ENCODE data around the gene ARHGEF40. TPM values are rescaled to one million over a fixed set of nuclear protein-coding genes. Genes with fewer than 3 reads are reported as not detected.

Gene ARHGEF40
- 61.5 TPM for polyA plus RNA-seq (2013, experiment 1 of 2; ENCODE audit: insufficient read length)
- 63.5 TPM for polyA plus RNA-seq (2013, experiment 2 of 2; ENCODE audit: insufficient read length)

DNA sequence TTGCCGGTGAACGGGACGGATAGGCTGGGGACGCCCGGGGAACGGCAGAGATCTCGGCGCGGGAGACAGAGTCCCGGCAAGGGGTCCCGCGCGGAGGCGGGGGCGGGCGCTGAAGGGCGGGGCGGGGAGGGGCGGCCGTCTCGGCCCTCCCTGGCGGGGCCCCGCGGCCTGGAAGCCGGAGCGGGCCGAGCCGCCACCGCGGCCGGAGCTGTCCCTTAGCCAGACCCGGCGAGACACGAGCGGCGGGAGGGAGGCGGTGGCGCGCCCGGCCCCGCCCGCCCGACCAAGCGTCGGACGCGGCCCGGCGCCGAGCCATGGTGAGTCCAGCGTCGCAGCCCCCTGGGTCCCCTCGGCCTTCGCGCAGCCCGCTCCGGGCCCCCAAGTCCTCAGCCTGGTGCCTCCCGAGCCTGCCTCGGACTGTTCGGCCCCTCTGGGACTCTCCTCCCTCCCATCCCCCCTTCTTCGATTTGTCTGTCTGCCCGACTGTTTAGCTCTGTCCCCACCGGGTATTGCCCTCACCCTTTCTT lies at the start of gene ARHGEF40:
TSS of gene ARHGEF40 (plus strand) at position 222 of the 527 bp plus-strand sequence. CDS start at position 315, 93 bp downstream.
- peak; percentile 62 for DNase-seq

DNA sequence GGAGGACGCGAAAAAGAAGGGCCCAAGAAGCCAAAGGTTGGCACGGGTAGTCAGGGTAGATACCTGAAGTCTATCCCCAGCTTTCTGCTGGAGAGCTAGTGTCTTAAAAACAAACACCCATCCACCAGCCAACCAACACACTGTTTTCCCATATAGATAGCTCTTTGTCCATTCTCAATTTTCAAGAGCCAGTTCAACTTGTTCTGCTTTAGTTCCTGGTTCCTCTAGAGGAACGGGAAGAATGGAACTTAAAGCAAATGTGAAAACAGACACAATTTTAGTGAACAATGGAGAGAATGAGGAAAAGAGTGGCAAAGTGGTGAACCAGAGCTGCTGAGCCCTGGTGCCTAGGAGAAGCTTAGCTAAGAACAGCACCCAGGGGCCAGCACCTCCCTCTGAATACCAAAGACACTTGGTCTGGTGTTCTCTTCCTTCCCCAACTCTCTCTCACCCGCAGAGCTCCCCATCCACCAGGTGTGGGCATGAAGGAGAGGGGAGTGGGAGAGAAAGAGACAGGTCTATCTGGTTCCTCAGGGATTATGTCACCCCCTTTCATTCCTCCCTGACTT lies 49.0 kb upstream of the ARHGEF40 start:
- no peak for DNase-seq

GRCh38 chr14:21022686-21023085 lies 47.4 kb upstream of the ARHGEF40 start:
- DNase-seq, result no peak

GRCh38 chr14:21023174-21023573 lies 46.9 kb upstream of the ARHGEF40 start:
- DNase-seq, result no peak

DNA sequence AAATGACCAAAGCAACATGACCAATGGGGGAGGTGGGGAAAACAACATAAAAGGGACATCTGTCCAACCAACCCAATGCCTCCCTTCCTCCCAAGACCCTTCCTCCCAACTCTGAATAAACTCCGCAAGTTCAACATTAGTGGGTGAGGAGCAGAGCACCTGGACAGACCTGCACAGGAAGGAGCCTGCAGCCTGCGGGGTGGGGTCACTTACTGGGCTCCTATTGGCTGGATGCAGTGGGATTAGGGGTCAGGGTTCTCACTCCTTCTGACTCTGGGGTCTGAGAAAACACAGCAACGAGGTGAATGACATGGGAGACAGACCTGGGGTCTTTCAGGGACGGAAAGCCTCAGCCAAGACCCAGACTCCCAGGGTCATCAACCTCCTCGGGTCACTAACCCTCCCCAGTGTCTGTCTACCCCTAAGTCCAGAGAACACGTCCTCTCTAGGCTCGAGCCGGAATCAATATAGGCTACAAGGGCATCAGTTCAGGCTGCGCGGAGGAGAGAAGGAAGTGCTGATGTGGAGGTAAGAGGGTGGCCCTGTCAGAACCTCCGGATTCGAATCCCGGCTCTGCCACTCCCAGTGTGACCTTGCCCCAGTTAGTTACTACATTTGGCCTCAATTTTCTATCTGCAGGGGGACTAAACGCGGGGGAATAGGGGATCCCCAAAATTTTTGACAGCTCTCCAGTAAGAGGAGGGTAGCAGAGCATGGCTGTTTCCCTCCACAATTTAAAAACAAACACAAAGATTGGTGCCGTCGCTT lies 46.1 kb upstream of the ARHGEF40 start:
- DNase-seq, result no peak

- DNase-seq, result peak; percentile 23
Observed at GRCh38 chr14:21024585-21025370, 45.3 kb upstream of the ARHGEF40 start, which contains the start of gene NDRG2. NDRG2 (minus strand) TSS chr14:21025061; CDS start chr14:21023315, 1,746 bp downstream.

DNA sequence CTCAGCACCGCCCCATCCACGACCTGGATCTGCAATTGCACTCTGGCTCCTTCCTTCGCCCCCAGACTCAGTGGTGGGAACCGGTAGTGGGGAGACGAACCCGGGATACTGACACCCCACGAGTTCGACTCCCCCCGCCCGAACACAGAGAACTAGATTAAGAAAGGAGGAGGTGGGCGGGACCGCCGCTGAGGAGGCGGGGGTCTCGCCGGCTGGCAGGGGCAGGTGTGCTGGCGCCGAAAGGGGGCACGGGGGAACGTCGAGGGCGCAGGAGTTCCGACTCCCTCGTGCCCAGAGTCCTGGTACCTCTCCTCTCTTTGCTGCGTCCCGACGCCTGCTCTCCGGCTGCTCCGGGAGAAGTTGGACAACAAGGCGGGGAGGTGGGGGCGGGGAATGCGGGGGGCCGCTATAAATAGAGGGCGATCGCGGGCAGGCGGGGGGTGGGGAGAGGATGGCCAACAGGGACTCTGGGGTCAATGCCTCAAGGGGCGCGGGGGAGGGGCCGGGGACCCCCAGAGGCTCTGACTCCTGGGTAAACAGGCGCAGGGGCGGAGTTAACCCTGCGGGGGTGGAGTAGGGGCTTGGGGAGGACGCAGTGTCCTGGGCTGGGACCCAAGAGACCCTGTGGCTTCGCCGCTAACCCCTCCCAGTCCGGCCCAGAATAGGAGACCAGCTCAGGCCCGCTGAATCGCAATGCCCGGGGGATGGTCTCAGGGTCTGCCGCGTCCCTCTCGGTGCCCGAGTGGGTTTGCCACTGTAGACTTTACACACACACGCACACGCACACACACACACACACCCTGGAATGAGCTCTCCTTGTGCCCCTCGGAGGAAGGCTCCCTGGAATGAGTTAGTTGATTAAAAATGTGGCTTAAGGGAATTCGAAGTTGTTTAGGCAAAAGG lies 44.5 kb upstream of the ARHGEF40 start:
- no peak for DNase-seq

- DNase-seq, result no peak
Observed at GRCh38 chr14:21026274-21026987, 43.7 kb upstream of the ARHGEF40 start.

DNA sequence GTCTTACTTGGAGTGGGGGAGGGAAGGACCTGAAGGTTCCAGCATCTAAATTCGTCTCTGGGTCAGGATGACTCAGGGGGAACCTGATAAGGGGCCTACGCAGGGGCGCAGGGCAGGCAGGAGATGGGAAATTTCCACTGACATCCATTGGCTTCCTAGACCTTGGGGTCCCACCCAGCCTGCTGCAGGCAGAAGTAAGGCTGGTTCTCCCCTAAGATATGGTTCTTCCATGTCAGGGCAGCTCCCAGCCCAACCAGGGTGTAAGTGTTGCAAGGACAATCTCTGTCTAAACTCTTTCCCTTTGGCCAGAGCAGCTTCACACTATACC lies 43.2 kb upstream of the ARHGEF40 start:
- DNase-seq, result no peak

- no peak for DNase-seq
Observed at GRCh38 chr14:21029917-21030316, 40.2 kb upstream of the ARHGEF40 start, which contains the start of gene TPPP2. TPPP2 (plus strand) TSS chr14:21030217; CDS start chr14:21030582, 365 bp downstream.

GRCh38 chr14:21030531-21030930 lies 39.6 kb upstream of the ARHGEF40 start:
- no peak for DNase-seq

GRCh38 chr14:21032326-21033132 lies 37.6 kb upstream of the ARHGEF40 start:
- DNase-seq, result no peak

- DNase-seq, result no peak
Observed at GRCh38 chr14:21033133-21033698, 36.9 kb upstream of the ARHGEF40 start.

DNA sequence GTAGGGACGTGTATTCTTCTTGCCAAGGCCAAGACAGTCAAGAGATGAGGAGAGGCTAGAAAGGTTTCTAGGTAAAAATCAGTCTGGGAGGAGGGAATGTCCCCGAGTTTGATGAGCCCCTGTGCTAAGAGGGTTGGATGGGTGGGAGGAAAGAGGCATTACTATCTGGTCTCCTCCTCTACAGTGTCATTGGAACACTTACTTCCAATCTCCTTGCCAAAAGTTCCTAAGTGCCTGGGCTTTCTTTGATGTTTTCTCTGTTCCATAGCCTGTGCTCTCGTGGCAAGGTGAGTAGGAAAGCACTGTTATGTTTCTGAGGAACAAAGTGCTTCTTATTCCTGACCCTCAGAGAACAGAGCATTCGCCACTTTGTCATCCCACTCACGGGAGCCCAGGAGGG lies 35.4 kb upstream of the ARHGEF40 start, which contains the start of gene RNASE13:
TSS of gene RNASE13 (minus strand) at position 101 of the 400 bp plus-strand sequence. CDS start 519 bp downstream, outside the sequence.
- no peak for DNase-seq

DNA sequence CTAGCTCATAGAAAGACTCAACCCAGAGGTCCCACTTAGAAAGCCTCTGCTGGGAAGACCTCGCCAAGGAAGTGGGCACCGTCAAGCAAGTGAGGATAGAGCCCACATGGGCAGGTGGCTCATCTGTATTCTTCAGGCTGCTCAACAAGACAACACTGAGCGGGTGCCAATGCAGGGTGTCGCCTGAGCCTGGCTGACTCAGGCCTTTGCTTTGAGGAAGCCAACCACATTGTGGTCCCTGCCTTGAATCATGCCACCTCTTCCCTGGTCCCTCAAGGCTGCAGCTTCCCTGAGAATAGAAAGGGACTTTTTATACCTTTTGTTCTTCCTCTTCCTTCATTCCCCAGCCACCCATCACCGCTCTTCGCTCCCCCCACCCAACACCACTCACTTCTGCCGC lies 33.4 kb upstream of the ARHGEF40 start:
- DNase-seq, result no peak

- no peak for DNase-seq
Observed at GRCh38 chr14:21037156-21037555, 32.9 kb upstream of the ARHGEF40 start.

DNA sequence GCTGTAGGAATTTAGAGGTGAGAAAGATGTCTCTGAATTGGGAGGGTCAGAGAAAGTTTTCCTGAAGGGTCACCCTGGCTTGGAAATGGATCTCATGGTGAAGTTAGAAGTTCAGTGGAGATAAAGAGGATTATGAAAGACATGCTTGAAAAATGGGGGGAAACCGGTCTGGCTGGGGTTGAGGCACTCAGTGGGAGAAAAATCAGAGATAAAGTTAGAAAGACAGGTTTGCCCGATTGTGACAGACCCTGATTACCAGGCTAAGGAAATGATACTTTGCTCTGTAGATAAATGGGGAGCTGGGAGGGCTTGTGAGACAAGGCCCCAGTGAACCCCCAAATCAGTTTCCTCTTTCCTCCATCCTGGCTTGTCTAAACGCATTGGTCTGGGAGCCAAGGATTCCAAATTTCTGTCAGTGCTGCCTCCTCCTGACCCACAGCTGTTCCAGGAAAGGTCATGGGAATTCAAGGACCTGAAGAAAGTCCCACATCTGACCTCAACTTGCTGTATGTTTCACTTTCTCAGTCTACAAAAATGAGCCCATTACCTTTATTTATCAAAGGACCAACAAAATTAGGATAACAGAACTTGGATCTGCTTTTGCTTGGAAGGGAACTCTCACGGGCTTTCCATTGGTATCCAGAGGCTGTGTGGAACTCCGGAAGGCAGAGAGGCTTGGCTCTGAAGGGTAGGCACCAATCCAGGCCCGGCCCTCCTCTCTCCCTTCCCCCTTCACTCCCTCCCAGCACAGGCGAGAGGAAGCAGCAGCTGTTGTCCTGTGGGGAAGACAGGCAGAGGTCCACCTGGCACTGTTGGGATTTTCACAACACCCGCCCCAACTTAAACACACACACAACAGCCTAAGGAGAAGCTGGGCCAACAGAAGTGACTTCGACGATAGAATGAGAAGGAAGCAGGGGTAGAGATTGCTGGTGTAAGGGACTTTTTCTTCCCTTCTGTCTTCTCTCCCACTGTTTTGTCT lies 31.4 kb upstream of the ARHGEF40 start:
- peak; percentile 51 for DNase-seq

DNA sequence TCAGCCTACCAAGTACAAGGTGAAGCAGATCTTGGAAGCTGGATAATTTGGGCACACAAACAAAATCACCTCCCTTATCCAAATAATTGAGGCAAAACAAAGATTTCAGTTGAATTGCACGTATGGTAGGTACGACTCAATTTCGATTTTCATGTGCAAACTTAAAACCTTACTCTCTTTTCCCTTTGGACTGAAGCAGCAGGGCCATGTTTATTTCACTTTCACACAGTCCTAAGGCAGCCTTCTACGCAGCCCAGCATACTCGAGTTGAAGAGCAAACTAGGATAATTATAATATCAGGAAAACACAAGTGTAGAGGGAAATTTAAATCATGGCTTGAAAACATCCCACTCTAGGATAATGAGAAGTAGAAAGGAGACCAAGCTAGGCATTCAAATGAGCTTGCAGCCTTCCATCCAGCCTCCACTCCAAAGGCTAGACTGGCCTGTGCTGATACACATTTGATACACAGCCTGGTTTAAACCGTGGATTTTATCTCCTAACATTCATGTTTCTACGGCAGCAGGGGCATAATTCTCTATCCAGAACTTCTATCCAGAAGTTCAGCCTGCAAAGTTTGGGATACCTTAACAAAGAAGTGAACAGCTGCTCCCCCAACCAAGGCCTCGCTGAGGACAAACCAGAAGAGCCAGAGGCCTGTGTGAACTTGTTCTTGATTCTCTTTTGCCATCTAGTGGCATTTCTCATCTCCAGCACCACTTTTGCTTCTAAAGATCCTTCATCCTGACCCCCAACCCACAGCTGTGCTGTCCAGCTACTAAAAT lies 30.3 kb upstream of the ARHGEF40 start:
- DNase-seq, result peak; percentile 67
